Astrocyte (in vitro differentiated cells and primary cell): ENCODE results near the gene ADCY3. TPM values are rescaled to one million over a fixed set of nuclear protein-coding genes. Genes with fewer than 3 reads are reported as not detected.

ENCODE experiments used
- DNase-seq: peaks from one replicate; pipeline ENCODE4 v3.0.0-alpha.2; 2010; ENCODE audit warnings: low read depth
- FAIRE-seq: peaks from 2 replicates; lab custom pipeline; 2011; peaks lifted over from hg19 to GRCh38; lab: Jason Lieb, UNC
- H2AFZ ChIP-seq: 2 replicates; pipeline ENCODE4 v1.6.0; 2012; ENCODE audit warnings: low read depth, low read length, inconsistent platforms
- H3K27ac ChIP-seq: 2 replicates; pipeline ENCODE4 v1.5.1; 2011; ENCODE audit warnings: low read depth, low read length, inconsistent platforms
- H3K27me3 ChIP-seq: 2 replicates; pipeline ENCODE4 v1.6.0; 2011; ENCODE audit warnings: low read length, inconsistent platforms; ENCODE audit not compliant: insufficient read depth
- H3K36me3 ChIP-seq: 2 replicates; pipeline ENCODE4 v1.5.1; 2011; ENCODE audit warnings: low read length, inconsistent platforms; ENCODE audit not compliant: insufficient read depth
- H3K4me1 ChIP-seq: 2 replicates; pipeline ENCODE4 v1.5.1; 2011; ENCODE audit warnings: low read length, inconsistent platforms; ENCODE audit not compliant: insufficient read depth
- H3K4me2 ChIP-seq: 2 replicates; pipeline ENCODE4 v1.6.0; 2012; ENCODE audit warnings: low read length, inconsistent platforms
- H3K4me3 ChIP-seq: 2 replicates; pipeline ENCODE4 v1.5.1; 2011; ENCODE audit warnings: low read depth, mild to moderate bottlenecking, low read length, inconsistent platforms; ENCODE audit not compliant: insufficient read depth
- H3K79me2 ChIP-seq: 2 replicates; pipeline ENCODE4 v1.6.0; 2012; ENCODE audit warnings: mild to moderate bottlenecking, low read length, inconsistent platforms; ENCODE audit not compliant: insufficient read depth
- H3K9ac ChIP-seq: 2 replicates; pipeline ENCODE4 v1.6.0; 2012; ENCODE audit warnings: mild to moderate bottlenecking, low read length, inconsistent platforms
- H3K9me3 ChIP-seq: 2 replicates; pipeline ENCODE4 v1.5.1; 2012; ENCODE audit warnings: low read depth, mild to moderate bottlenecking, low read length, inconsistent platforms; ENCODE audit not compliant: insufficient read depth
- H4K20me1 ChIP-seq: 2 replicates; pipeline ENCODE4 v1.6.0; 2012; ENCODE audit warnings: low read length, inconsistent platforms; ENCODE audit not compliant: insufficient read depth
- H3K27ac Mint-ChIP-seq: one replicate; pipeline ENCODE4 v1.8.0; 2021; ENCODE audit warnings: mild to moderate bottlenecking, mixed read lengths; ENCODE audit not compliant: unreplicated experiment
- H3K27me3 Mint-ChIP-seq: one replicate; pipeline ENCODE4 v1.8.0; 2021; ENCODE audit warnings: low read depth, mixed read lengths; ENCODE audit not compliant: unreplicated experiment
- H3K36me3 Mint-ChIP-seq: one replicate; pipeline ENCODE4 v1.8.0; 2021; ENCODE audit warnings: low read depth, mixed read lengths; ENCODE audit not compliant: unreplicated experiment
- H3K4me1 Mint-ChIP-seq: one replicate; pipeline ENCODE4 v1.8.0; 2021; ENCODE audit warnings: low read depth, mixed read lengths; ENCODE audit not compliant: unreplicated experiment
- H3K4me3 Mint-ChIP-seq: one replicate; pipeline ENCODE4 v1.8.0; 2021; ENCODE audit warnings: mild to moderate bottlenecking, moderate library complexity, mixed read lengths; ENCODE audit not compliant: unreplicated experiment
- H3K9me3 Mint-ChIP-seq: one replicate; pipeline ENCODE4 v1.8.0; 2021; ENCODE audit warnings: mild to moderate bottlenecking, mixed read lengths; ENCODE audit not compliant: unreplicated experiment
- EZH2 ChIP-seq: IDR thresholded peaks from 2 replicates; pipeline ENCODE4 v1.6.1; 2012; ENCODE audit warnings: mild to moderate bottlenecking, low read length, inconsistent platforms; ENCODE audit not compliant: insufficient read depth
- total RNA-seq: library from RNA; stranded (reverse); gene quantifications from 2 replicates; pipeline ENCODE4 v1.2.1, GENCODE V29; 2021
- TF ChIP-seq, protein P1 (sequence below): IDR thresholded peaks from 2 replicates; pipeline ENCODE4 v1.5.1; 2011; ENCODE audit warnings: low read depth, mild to moderate bottlenecking, inconsistent platforms, low read length, moderate library complexity; ENCODE audit not compliant: insufficient read depth

ADCY3 gene
- total RNA-seq, 1 donor from 2014 or later: 12.5 TPM

DNA sequence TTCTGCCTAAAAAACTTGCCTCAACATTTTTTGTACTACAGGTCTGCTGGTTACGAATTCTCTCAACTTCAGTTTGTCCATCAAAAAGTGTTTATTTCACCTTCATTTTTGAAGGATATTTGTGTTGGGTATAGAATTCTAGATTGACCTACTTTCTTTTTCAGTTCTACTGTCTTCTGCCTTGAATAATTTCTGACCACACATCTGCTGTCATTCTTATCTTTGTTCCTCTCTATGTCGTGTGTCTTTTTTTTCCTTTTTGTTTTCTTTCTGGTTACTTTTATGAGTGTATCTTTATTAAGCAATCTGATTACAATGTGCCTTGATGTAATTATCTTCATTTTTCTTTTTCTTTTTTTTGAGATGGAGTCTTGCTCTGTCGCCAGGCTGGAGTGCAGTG lies 25.3 kb downstream of the ADCY3 start:
- no peaks in the 10 kb centered on the region for H4K20me1 ChIP-seq
- TF ChIP-seq, protein P1, sequence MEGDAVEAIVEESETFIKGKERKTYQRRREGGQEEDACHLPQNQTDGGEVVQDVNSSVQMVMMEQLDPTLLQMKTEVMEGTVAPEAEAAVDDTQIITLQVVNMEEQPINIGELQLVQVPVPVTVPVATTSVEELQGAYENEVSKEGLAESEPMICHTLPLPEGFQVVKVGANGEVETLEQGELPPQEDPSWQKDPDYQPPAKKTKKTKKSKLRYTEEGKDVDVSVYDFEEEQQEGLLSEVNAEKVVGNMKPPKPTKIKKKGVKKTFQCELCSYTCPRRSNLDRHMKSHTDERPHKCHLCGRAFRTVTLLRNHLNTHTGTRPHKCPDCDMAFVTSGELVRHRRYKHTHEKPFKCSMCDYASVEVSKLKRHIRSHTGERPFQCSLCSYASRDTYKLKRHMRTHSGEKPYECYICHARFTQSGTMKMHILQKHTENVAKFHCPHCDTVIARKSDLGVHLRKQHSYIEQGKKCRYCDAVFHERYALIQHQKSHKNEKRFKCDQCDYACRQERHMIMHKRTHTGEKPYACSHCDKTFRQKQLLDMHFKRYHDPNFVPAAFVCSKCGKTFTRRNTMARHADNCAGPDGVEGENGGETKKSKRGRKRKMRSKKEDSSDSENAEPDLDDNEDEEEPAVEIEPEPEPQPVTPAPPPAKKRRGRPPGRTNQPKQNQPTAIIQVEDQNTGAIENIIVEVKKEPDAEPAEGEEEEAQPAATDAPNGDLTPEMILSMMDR: no peak
- no peak for TF ChIP-seq EZH2
- no peaks in the 10 kb centered on the region for H3K4me1 ChIP-seq
- H3K36me3 Mint-ChIP-seq: peaks cover 29% of the 10 kb centered on the region
- H3K27me3 ChIP-seq: no peaks in the 10 kb centered on the region
- no peaks in the 10 kb centered on the region for H3K36me3 ChIP-seq
- no peak overlapping the region for H3K4me3 Mint-ChIP-seq
- no peak overlapping the region for H2AFZ ChIP-seq
- H3K9me3 Mint-ChIP-seq: peaks cover 25% of the 10 kb centered on the region
- H3K27ac ChIP-seq: no peak overlapping the region
- FAIRE-seq (no peak), DNase-seq (no peak)
- no peaks in the 10 kb centered on the region for H3K27me3 Mint-ChIP-seq
- H3K9me3 ChIP-seq: peaks cover 6% of the 10 kb centered on the region
- H3K9ac ChIP-seq: no peak overlapping the region
- no peak overlapping the region for H3K27ac Mint-ChIP-seq
- no peaks in the 10 kb centered on the region for H3K4me1 Mint-ChIP-seq
- H3K4me2 ChIP-seq: no peak overlapping the region
- no peak overlapping the region for H3K4me3 ChIP-seq
- H3K79me2 ChIP-seq: no peaks in the 10 kb centered on the region

DNA sequence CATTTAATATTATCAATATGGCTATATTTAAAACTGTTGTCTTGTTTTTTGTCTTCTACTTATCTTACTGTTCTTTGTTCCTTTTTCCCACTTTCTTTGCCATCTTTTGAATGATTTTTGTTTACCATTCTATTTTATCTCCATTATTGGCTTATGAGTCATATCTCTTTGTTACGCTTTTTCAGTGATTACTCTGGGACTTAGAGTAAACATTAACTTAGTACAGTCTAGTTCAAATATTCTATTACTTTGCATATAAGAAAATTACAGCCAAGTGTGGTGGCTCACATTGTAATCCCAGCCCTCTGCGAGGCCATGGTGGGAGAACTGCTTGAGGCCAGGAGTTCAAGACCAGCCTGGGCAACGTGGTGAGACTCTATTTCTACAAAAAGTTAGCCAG lies 26.1 kb downstream of the ADCY3 start:
- DNase-seq (peak; percentile 18), FAIRE-seq (no peak)
- Histone ChIP-seq H3K79me2 (no peaks in the 10 kb centered on the region), H3K9me3 (peaks cover 6% of the 10 kb centered on the region), H3K9ac (no peak overlapping the region), H3K4me2 (no peak overlapping the region), H3K27ac (no peak overlapping the region), H4K20me1 (no peaks in the 10 kb centered on the region), H3K4me1 (no peaks in the 10 kb centered on the region), H3K36me3 (no peaks in the 10 kb centered on the region), H3K4me3 (no peak overlapping the region), H3K27me3 (no peaks in the 10 kb centered on the region), H2AFZ (no peak overlapping the region)
- Mint-ChIP-seq H3K27ac (no peak overlapping the region), H3K9me3 (peaks cover 25% of the 10 kb centered on the region), H3K4me1 (no peaks in the 10 kb centered on the region), H3K36me3 (peaks cover 26% of the 10 kb centered on the region), H3K4me3 (no peak overlapping the region), H3K27me3 (no peaks in the 10 kb centered on the region)
- TF ChIP-seq, protein P1: no peak

DNA sequence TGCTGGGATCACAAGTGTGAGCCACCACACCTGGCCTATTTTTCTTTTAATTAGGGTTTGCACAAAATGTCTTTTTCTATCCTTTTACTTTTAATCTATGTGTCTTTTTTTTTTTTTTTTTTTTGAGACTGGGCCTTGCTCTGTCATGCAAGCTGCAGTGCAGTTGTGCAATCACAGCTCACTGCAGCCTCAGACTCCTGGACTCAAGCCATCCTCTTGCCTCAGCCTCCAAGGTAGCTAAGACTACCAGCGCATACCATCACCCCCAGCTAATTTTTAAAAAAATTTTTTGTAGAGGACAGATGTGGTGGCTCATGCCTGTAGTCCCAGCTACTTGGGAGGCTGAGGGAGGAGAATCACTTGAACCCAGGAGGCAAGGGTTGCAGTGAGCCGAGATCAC lies 27.1 kb downstream of the ADCY3 start:
- H3K79me2 ChIP-seq: no peaks in the 10 kb centered on the region
- Mint-ChIP-seq H3K27ac (no peak overlapping the region), H3K4me3 (no peak overlapping the region), H3K4me1 (no peaks in the 10 kb centered on the region), H3K27me3 (no peaks in the 10 kb centered on the region), H3K9me3 (peaks cover 25% of the 10 kb centered on the region), H3K36me3 (peaks cover 26% of the 10 kb centered on the region)
- H3K4me3 ChIP-seq: no peak overlapping the region
- H3K9ac ChIP-seq: no peak overlapping the region
- DNase-seq (no peak), FAIRE-seq (no peak)
- no peaks in the 10 kb centered on the region for H3K27me3 ChIP-seq
- TF ChIP-seq, protein P1: no peak
- no peak for TF ChIP-seq EZH2
- no peak overlapping the region for H2AFZ ChIP-seq
- H3K4me1 ChIP-seq: no peaks in the 10 kb centered on the region
- H3K36me3 ChIP-seq: no peaks in the 10 kb centered on the region
- H4K20me1 ChIP-seq: no peaks in the 10 kb centered on the region
- peaks cover 6% of the 10 kb centered on the region for H3K9me3 ChIP-seq
- no peak overlapping the region for H3K4me2 ChIP-seq
- H3K27ac ChIP-seq: no peak overlapping the region
